HEK293 (cell line): ENCODE results near the gene CTNNA2.

ENCODE experiments used
- CTCF ChIP-seq: fragments of 450-650 bp; formaldehyde crosslinking; IDR thresholded peaks from 2 replicates; pipeline ENCODE4 v1.5.1; 2016; ENCODE audit warnings: missing biosample characterization, missing genetic modification characterization
- ELK4 ChIP-seq: IDR thresholded peaks from 2 replicates; pipeline ENCODE4 v1.6.1; 2011; ENCODE audit warnings: mild to moderate bottlenecking, low read depth, low read length, borderline replicate concordance
- TCF7L2 ChIP-seq: IDR thresholded peaks from 2 replicates; pipeline ENCODE4 v1.6.1; 2011; ENCODE audit warnings: low read depth, mild to moderate bottlenecking, inconsistent platforms, low read length, moderate library complexity, borderline replicate concordance
- ZBTB10 ChIP-seq: fragments of 450-650 bp; formaldehyde crosslinking; IDR thresholded peaks from 2 replicates; pipeline ENCODE4 v1.5.1; 2016; ENCODE audit warnings: missing biosample characterization, missing genetic modification characterization
- ZNF10 ChIP-seq: fragments of 450-650 bp; formaldehyde crosslinking; IDR thresholded peaks from 2 replicates; pipeline ENCODE4 v1.5.1; 2017; ENCODE audit warnings: missing biosample characterization, missing genetic modification characterization
- ZNF114 ChIP-seq: fragments of 450-650 bp; formaldehyde crosslinking; IDR thresholded peaks from 2 replicates; pipeline ENCODE4 v1.5.0; 2017; ENCODE audit warnings: missing biosample characterization, missing genetic modification characterization
- ZNF26 ChIP-seq: fragments of 450-650 bp; formaldehyde crosslinking; IDR thresholded peaks from 2 replicates; pipeline ENCODE4 v1.5.1; 2016; ENCODE audit warnings: missing biosample characterization, missing genetic modification characterization
- ZNF292 ChIP-seq: fragments of 450-650 bp; formaldehyde crosslinking; IDR thresholded peaks from 2 replicates; pipeline ENCODE4 v1.5.1; 2016; ENCODE audit warnings: low read depth, missing biosample characterization, missing genetic modification characterization, borderline replicate concordance
- ZNF324 ChIP-seq: fragments of 450-650 bp; formaldehyde crosslinking; IDR thresholded peaks from 2 replicates; pipeline ENCODE4 v1.5.1; 2016; ENCODE audit warnings: missing biosample characterization, missing genetic modification characterization
- ZSCAN18 ChIP-seq: fragments of 450-650 bp; formaldehyde crosslinking; IDR thresholded peaks from 2 replicates; pipeline ENCODE4 v1.5.1; 2016; ENCODE audit warnings: missing biosample characterization, missing genetic modification characterization

- no peak for TF ChIP-seq ZNF10 (tag by site-specific recombination)
- TF ChIP-seq CTCF (tag by site-specific recombination): no peak
- TF ChIP-seq ZNF26 (tag by site-specific recombination): no peak
- no peak for TF ChIP-seq ZSCAN18 (tag by site-specific recombination)
- TF ChIP-seq ZNF292 (tag by site-specific recombination): no peak
- TF ChIP-seq ZBTB10: no peak
- no peak for TF ChIP-seq ZNF324 (tag by site-specific recombination)
- no peak for TF ChIP-seq ELK4
- no peak for TF ChIP-seq TCF7L2
- TF ChIP-seq ZNF114: no peak
These were observed 897.5 kb downstream of the CTNNA2 start for GRCh38 chr2:80410346-80410745.
